Measurements from ENCODE around the gene MTMR12.

GRCh38 chr5:32270946-32271345 lies 41.8 kb downstream of the MTMR12 start:
- TF ChIP-seq EZH2 (IDR thresholded peaks at IDR 0.05; ENCODE audit: insufficient read depth, poor library complexity, severe bottlenecking) (no peak), EZH2phosphoT487 (IDR thresholded peaks at IDR 0.05; ENCODE audit: insufficient read depth, low read depth) (no peak)

Measured in GM23248 (cell line).